Neural cell (in vitro differentiated cells): ENCODE measurements around the gene TACC3. TPM values are rescaled to one million over a fixed set of nuclear protein-coding genes. Genes with fewer than 3 reads are reported as not detected.

ENCODE experiments used
- H2AFZ ChIP-seq: fragments of 200-600, 300-800 bp; sonication (generic), shearing (Covaris generic); 2 replicates; pipeline ENCODE4 v1.6.0; 2014; ENCODE audit warnings: low read depth, mild to moderate bottlenecking, antibody characterized with exemption, low read length, moderate library complexity
- H3F3A ChIP-seq: fragments of 200-600 bp; shearing (Covaris generic); 2 replicates; pipeline ENCODE4 v1.6.1; 2016; ENCODE audit warnings: mild to moderate bottlenecking, moderate library complexity, mixed read lengths, antibody characterized with exemption, low read length; ENCODE audit not compliant: insufficient read depth, poor library complexity, severe bottlenecking
- H3K27ac ChIP-seq: fragments of 200-600, 300-800 bp; sonication (generic), shearing (Covaris generic); 2 replicates; pipeline ENCODE4 v1.5.1; 2014; ENCODE audit warnings: mild to moderate bottlenecking, low read length, moderate library complexity
- H3K27me3 ChIP-seq: fragments of 300-800, 200-600 bp; sonication (generic), shearing (Covaris generic); 2 replicates; pipeline ENCODE4 v1.6.0; 2014; ENCODE audit warnings: mild to moderate bottlenecking, low read depth, low read length, moderate library complexity; ENCODE audit not compliant: insufficient read depth
- H3K36me3 ChIP-seq: fragments of 300-800, 200-600 bp; sonication (generic), shearing (Covaris generic); 2 replicates; pipeline ENCODE4 v1.5.1; 2014; ENCODE audit warnings: mild to moderate bottlenecking, antibody characterized with exemption, low read length, moderate library complexity; ENCODE audit not compliant: insufficient read depth
- H3K4me2 ChIP-seq: fragments of 300-800, 200-600 bp; sonication (generic), shearing (Covaris generic); 2 replicates; pipeline ENCODE4 v1.6.0; 2014; ENCODE audit warnings: mild to moderate bottlenecking, low read length
- H3K4me3 ChIP-seq: fragments of 300-800, 200-600 bp; sonication (generic), shearing (Covaris generic); 2 replicates; pipeline ENCODE4 v1.5.1; 2014; ENCODE audit warnings: mild to moderate bottlenecking, low read length, moderate library complexity
- H3K79me2 ChIP-seq: fragments of 200-600 bp; shearing (Covaris generic); replicated peaks from 2 replicates; pipeline ENCODE4 v1.6.0; 2014; ENCODE audit warnings: mild to moderate bottlenecking, low read length, moderate library complexity; ENCODE audit not compliant: insufficient read depth
- H3K9ac ChIP-seq: fragments of 300-800, 200-600 bp; sonication (generic), shearing (Covaris generic); 2 replicates; pipeline ENCODE4 v1.6.1; 2016; ENCODE audit warnings: mild to moderate bottlenecking, low read length, mixed read lengths
- H3K9me2 ChIP-seq: fragments of 200-600 bp; shearing (Covaris generic); 2 replicates; pipeline ENCODE4 v1.6.1; 2016; ENCODE audit warnings: mild to moderate bottlenecking, low read length, mixed read lengths; ENCODE audit not compliant: insufficient read depth
- H3K9me3 ChIP-seq: fragments of 200-600, 300-800 bp; sonication (generic), shearing (Covaris generic); 2 replicates; pipeline ENCODE4 v1.6.1; 2016; ENCODE audit warnings: mild to moderate bottlenecking, mixed run types, low read length, moderate library complexity, mixed read lengths
- H4K20me1 ChIP-seq: fragments of 200-600 bp; shearing (Covaris generic); 2 replicates; pipeline ENCODE4 v1.6.1; 2016; ENCODE audit warnings: mild to moderate bottlenecking, mixed run types; ENCODE audit not compliant: insufficient read depth
- CTCF ChIP-seq: fragments of 450-650 bp; IDR thresholded peaks from 2 replicates; pipeline ENCODE4 v1.5.1; 2014; ENCODE audit warnings: antibody characterized with exemption, mild to moderate bottlenecking, moderate library complexity; ENCODE audit not compliant: poor library complexity, severe bottlenecking
- EP300 ChIP-seq: fragments of 450-650 bp; conservative IDR thresholded peaks from 2 replicates; pipeline ENCODE4 v1.6.1; 2014; ENCODE audit warnings: antibody characterized with exemption, mild to moderate bottlenecking, moderate library complexity; ENCODE audit not compliant: poor library complexity, severe bottlenecking
- EZH2 ChIP-seq: fragments of 200-600, 300-800 bp; shearing (Covaris generic), sonication (generic); IDR thresholded peaks from 2 replicates; pipeline ENCODE4 v1.6.1; 2014; ENCODE audit warnings: antibody characterized with exemption, low read length, borderline replicate concordance, mild to moderate bottlenecking; ENCODE audit not compliant: insufficient read depth, poor library complexity, severe bottlenecking
- MXI1 ChIP-seq: fragments of 450-650 bp; conservative IDR thresholded peaks from 2 replicates; pipeline ENCODE4 v1.6.1; 2014; ENCODE audit warnings: antibody characterized with exemption, mild to moderate bottlenecking; ENCODE audit not compliant: poor library complexity, severe bottlenecking
- POLR2AphosphoS5 ChIP-seq: IDR thresholded peaks from 2 replicates; pipeline ENCODE4 v1.6.1; 2012
- RAD21 ChIP-seq: fragments of 450-650 bp; conservative IDR thresholded peaks from 2 replicates; pipeline ENCODE4 v1.6.1; 2014; ENCODE audit warnings: antibody characterized with exemption, mild to moderate bottlenecking, moderate library complexity
- SMC3 ChIP-seq: fragments of 450-650 bp; conservative IDR thresholded peaks from 2 replicates; pipeline ENCODE4 v1.6.1; 2014; ENCODE audit warnings: antibody characterized with exemption, mild to moderate bottlenecking, moderate library complexity; ENCODE audit not compliant: poor library complexity
- TAF1 ChIP-seq: IDR thresholded peaks from 2 replicates; pipeline ENCODE4 v1.6.1; 2012; ENCODE audit warnings: low read depth
- polyA plus RNA-seq: library from polyadenylated mRNA; depleted of rRNA; stranded (reverse); fragments of >200 nt; gene quantifications from 2 replicates; pipeline ENCODE4 v1.2.3, GENCODE V29; 2014
- TF ChIP-seq, protein P1 (sequence below): IDR thresholded peaks from 2 replicates; pipeline ENCODE4 v1.6.1; 2012; ENCODE audit warnings: borderline replicate concordance

TACC3 gene
- polyA plus RNA-seq, 1 donor from 2014 or later: 2.6 TPM

DNA sequence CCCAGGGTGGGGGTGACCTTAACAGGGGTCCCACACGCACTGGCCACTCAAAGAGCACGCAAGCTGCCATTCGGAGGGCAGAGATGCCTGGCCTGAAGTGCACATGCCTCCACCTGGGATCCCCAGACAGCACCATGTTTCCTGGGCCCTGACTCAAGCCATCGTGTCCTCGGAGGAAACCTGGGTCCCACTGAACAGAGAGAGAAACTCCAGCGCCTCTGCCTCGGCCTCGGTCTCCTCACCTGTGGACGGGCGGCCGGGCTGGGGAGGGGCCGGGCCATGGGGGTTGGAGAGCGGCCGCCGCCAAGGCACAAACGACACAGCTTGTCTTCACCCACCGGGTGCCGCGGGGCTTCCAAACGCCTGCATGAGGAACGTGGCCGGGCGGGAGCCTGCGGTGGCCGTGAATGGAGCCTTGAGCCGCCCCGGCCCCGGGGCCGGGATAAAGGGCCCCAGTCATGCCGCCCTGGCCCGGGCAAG lies 41.8 kb downstream of the TACC3 start:
- Histone ChIP-seq H3K9me2 (no peaks in the 10 kb centered on the region), H3K9me3 (no peaks in the 10 kb centered on the region), H3K27ac (no peak overlapping the region), H3K9ac (no peak overlapping the region), H3K4me3 (no peak overlapping the region), H3K4me2 (no peak overlapping the region), H2AFZ (no peak overlapping the region), H4K20me1 (no peaks in the 10 kb centered on the region), H3K79me2 (no peaks in the 10 kb centered on the region), H3K27me3 (peaks cover 13% of the 10 kb centered on the region), H3K36me3 (no peaks in the 10 kb centered on the region), H3F3A (no peaks in the 10 kb centered on the region)
- TF ChIP-seq EP300: no peak
- no peak for TF ChIP-seq POLR2AphosphoS5

- Histone ChIP-seq H3K79me2 (no peaks in the 10 kb centered on the region), H3K27me3 (peaks cover 17% of the 10 kb centered on the region), H3K9me2 (no peaks in the 10 kb centered on the region), H2AFZ (no peak overlapping the region), H3K9ac (no peak overlapping the region), H3F3A (no peaks in the 10 kb centered on the region), H4K20me1 (no peaks in the 10 kb centered on the region), H3K4me2 (no peak overlapping the region), H3K4me3 (no peak overlapping the region), H3K36me3 (no peaks in the 10 kb centered on the region), H3K27ac (no peak overlapping the region), H3K9me3 (no peaks in the 10 kb centered on the region)
- TF ChIP-seq RAD21: no peak
- TF ChIP-seq CTCF: no peak
- no peak for TF ChIP-seq SMC3
- TF ChIP-seq, protein P1, sequence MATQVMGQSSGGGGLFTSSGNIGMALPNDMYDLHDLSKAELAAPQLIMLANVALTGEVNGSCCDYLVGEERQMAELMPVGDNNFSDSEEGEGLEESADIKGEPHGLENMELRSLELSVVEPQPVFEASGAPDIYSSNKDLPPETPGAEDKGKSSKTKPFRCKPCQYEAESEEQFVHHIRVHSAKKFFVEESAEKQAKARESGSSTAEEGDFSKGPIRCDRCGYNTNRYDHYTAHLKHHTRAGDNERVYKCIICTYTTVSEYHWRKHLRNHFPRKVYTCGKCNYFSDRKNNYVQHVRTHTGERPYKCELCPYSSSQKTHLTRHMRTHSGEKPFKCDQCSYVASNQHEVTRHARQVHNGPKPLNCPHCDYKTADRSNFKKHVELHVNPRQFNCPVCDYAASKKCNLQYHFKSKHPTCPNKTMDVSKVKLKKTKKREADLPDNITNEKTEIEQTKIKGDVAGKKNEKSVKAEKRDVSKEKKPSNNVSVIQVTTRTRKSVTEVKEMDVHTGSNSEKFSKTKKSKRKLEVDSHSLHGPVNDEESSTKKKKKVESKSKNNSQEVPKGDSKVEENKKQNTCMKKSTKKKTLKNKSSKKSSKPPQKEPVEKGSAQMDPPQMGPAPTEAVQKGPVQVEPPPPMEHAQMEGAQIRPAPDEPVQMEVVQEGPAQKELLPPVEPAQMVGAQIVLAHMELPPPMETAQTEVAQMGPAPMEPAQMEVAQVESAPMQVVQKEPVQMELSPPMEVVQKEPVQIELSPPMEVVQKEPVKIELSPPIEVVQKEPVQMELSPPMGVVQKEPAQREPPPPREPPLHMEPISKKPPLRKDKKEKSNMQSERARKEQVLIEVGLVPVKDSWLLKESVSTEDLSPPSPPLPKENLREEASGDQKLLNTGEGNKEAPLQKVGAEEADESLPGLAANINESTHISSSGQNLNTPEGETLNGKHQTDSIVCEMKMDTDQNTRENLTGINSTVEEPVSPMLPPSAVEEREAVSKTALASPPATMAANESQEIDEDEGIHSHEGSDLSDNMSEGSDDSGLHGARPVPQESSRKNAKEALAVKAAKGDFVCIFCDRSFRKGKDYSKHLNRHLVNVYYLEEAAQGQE: no peak
- no peak for TF ChIP-seq EZH2
- TF ChIP-seq TAF1: no peak
- no peak for TF ChIP-seq EP300
- no peak for TF ChIP-seq POLR2AphosphoS5
- no peak for TF ChIP-seq MXI1
Observed at GRCh38 chr4:1763550-1764080, 42.3 kb downstream of the TACC3 start.
